IPS DF 4.7 (cell line): ENCODE measurements around the gene PRTFDC1.

ENCODE experiments used
- DNase-seq: peaks from one replicate; pipeline ENCODE4 v3.0.0-alpha.2; 2013; ENCODE audit warnings: low spot score; ENCODE audit errors: extremely low read depth

PRTFDC1 gene

DNA sequence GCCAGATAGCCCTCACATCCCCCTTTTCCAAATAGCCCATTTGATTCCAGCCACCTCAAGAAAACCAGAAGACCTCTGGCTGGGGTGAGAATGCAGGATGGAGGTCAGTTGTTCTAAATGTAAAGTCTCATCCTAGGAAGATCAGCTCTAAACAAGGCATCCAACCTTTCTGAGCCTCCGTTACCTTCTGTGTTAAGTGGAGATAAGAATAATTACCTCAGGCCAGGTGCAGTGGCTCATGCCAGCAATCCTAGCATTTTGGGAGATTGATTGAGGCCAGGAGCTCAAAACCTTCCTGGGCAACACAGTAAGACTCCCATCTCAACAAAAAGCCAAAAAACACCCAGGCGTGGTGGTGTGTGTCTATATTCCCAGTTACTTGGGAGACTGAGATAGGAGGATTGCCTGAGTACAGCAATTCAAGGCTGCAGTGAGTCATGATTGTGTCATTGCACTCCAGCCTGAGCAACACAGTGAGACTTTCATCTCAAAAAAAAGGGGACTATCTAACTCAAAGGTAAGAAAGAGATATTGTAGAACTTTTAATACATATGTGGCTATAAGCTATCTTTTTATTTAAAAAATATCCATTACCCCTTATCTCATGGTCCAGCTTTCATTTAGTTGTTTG lies 43.5 kb downstream of the PRTFDC1 start:
- no peak for DNase-seq

DNA sequence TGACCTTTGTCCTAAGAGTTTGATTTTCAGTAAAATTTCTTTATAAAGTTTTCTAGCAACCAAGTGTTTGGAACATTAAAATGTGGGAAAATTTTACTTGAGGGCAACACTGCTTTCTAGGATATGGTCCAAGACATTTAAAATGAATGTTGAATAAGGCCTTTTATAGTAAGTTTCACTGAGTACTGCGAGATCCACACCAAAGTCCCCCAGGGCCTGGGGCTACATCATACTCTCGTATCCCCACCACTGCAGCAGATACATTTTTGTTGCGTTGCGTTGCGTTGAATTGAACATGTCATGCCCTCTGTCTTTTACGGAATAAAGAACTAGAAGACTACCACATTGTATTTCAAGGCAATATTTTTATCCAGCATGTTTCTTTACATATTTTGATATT lies 44.5 kb downstream of the PRTFDC1 start:
- DNase-seq, result no peak

DNA sequence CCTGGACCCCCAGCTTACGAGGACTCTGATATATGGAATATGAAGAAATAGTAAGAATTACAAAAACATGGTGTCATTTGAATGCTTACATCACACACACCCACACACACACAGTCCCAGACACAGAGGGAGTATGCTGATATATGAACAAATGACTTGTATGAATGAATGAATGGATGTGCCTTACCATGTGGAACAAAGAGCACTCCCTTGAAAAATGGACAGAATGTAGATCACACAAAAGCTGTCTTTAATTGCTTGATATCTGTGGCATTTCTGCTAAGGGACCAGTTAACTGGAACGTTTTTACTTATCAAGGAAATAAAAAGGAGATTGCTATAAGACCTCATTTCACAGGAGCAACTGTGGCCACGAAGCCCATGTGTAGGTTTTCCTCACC lies 46.0 kb downstream of the PRTFDC1 start:
- DNase-seq, result no peak

DNA sequence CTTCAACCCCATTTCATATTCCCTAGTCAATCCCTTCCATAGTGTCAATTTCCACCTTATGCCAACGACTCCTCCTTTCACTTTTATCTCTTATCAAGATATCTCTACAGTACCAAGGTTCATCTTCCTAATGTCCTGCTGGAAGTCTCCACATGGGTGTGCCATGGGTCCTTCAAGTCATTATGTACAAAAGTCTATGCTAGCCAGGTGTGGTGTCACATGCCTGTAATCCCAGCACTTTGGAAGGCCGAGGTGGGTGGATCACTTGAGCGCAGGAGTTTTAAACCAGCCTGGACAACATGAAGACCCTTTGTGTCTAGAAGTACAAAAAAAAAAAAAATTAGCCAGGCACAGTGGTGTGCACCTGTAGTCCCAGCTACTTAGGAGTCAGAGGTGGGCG lies 47.6 kb downstream of the PRTFDC1 start:
- no peak for DNase-seq

DNA sequence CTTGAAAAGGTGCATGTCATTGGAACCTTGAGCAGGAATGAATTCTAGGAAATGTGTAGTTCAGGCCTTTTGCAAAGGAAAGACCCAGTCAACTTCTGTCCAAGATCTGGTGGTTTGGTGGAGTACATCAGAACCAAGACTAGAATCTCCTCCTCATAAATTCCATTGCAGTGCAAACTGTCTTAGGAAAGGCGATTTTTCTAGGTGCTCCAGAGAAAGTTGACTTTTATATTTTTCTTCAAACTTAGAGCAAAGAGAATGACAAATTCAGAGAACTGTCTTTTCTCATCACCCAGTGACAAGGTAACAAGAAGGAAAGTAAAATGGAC lies 50.0 kb downstream of the PRTFDC1 start:
- DNase-seq, result no peak

DNA sequence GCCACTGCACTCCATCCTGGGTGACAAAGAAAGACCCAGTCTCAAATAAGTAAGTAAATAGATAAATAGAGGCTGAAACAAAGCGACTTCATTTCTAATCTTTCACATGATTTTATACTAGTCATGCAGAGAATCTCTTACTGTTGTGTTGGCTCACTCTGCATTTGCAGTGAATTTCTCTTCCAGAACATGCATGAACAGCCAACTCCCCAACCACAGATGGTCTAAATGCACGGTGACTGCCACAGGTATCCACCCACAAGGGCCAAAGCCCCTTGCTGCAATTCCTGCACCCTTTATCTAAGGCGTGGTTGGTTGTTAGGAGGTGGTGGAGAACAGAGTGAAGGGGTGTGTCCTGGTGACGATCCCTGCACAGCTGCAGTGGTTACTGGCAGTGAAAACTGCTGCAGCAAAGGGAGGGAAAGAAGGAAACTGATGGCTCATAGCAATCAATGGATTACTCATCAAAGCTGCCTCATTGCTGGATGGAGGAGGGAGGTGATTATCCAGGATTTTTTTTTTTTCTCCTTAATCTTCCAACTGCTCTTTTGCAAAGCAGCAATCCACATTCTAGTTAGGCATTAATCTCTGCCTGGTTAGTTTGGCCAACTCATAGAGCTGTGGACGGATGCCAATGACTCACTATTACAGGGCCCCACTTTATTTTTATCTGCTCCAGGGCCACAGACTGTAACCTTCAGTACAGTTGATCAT lies 50.6 kb downstream of the PRTFDC1 start:
- DNase-seq, result no peak

DNA sequence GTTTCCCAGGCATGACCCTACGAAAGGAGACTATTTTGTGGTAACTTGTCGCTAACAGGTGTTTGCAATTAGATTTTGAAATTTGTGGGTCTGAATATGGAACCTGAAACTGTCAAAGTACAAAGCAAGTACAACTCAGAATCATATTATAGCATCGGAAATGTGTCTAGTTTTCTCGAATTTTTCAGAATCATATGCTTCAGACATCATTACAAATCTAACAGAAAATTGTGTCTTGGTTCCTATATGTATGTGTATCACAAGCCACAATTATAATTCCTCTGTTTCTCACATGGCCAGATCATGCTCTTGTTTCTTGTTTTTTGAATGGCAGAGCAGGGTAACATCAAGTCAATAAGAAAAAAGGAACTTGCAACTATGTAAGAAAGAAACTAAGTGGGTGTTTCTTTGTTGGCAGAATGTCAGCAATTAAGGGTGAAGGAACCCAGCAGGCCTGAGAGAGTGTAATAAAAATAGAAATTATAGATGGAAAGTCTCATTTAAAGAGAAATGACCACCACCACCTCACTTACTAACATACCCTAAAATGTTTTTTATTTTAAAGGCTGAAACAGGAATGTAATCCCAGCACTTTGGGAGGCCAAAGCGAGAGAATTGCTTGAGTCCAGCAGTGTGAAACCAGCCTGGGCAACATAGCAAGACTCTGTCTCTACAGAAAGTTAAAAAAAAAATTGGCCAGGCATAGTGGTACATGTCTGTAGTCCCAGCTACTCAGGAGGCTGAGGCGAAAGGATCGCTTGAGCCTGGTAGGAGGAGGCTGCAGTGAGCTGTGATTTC lies 51.3 kb downstream of the PRTFDC1 start:
- no peak for DNase-seq

DNA sequence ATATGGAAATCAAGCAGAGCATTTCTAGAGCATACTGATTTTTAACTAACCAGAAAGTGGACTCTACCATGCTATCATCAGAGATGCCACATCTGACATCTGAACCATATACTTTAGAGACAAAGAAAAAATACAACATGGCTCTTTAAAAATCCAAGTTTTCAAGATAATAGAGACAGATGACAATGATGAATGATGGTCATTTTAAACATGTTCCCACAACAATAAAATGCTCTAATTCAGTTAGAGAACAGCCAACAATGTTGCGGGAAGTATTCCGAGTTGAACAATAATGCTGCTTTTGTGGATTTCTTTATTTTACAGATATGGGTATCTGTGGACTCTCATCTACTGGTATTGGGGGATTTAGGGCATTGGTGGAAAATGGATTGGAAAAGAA lies 52.8 kb downstream of the PRTFDC1 start:
- no peak for DNase-seq

DNA sequence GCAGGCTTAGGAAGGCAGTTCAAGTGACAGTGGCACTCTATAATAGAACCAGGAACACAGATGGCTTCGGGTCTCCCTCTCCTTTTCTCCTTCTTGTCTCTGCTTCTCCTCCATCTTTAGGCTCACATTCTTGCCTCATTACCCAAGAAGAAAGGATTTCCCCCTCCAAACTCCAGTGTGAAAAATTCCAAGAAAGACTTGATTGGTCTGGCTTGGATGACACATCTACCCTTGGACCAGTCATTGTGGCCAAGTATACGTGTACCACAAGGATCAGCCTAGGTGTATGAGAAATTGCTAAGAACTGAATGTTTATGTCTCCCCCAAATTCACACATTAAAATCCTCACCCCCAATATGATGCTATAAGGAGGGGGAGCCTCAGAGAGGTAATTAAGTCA lies 53.9 kb downstream of the PRTFDC1 start:
- DNase-seq, result no peak

DNA sequence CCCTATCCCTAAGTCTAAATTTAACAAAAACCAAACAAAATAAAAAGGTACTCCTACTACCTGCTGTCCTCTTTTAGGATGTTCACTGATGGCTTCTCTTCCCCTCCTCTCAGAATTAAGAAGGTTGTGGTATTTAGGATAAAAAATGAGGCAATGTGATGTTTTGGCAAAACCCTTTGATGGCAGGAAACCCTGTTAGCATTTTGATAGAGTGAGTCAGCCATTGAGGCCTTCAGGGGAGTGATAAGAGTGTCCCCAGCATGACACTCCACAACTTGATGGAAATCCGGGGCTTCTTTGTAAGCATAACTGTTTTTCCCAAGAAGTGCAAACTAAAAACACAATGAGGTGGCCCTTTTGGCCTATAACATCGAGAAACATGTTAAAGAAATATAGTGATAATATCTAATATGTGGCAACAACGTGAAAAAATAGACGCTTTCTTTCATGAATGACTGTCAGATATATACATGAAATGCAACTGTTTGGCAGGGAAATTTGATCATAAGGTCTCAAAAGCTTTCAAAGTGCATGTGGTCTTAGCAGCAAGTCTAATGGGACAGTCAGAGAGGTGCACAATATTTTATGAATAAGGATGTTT lies 55.0 kb downstream of the PRTFDC1 start:
- DNase-seq, result no peak

DNA sequence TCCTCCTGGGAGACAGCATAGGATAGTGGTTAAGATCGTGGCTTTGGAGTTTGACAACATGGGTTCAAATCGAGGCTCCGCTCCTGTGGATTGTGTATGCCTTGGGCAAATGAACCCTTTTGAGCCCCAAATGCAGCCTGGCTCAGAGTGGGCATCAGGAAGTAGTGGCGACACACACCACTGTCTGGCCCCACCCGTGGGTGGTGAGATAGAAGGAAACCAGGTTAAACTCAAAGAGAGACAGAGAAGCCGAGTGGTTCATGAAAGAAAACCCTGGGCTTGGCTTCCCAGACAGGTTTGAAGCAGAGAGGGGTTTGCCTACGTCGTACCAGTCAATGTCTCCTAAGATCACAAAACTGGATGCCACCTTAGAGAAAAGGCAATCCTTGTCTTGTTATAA lies 57.7 kb downstream of the PRTFDC1 start:
- no peak for DNase-seq

DNA sequence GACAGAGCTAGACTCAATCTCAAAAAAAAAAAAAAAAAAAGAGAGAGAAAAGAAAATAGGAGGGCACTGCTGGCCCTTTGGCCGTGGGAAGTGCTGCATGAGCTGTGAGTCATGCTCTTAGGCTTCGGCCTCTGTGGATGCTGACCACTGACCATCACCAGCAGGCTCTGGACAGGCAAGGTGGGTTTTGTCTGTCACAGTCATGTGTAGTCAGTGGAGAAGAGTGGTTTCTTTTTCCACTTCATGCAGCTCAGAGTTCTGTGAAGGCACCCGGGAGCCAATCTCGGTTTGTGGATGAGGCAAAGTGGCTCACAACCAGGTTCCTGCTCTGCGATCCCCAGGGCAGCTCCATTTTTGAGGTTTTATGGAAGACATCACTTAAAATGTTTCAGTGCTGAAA lies 58.1 kb downstream of the PRTFDC1 start:
- no peak for DNase-seq

DNA sequence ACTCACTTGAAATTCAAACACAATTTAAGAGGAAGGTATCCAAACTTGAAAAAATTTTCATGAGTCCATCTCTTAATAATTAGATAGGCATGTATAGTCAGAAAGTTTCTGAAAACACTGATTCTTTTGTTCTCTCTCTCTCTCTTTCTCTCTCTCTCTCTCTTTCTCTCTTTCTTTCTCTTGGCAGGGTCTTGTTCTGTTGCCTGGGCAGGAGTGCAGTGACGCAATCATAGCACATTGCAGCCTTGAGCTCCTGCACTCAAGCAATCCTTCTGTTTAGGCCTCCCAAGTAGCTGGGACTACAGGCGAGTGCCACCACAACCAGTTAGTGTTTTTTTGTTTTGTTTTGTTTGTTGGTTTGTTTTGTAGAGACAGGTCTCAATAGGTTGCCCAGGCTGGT lies 59.3 kb downstream of the PRTFDC1 start:
- DNase-seq, result no peak

DNA sequence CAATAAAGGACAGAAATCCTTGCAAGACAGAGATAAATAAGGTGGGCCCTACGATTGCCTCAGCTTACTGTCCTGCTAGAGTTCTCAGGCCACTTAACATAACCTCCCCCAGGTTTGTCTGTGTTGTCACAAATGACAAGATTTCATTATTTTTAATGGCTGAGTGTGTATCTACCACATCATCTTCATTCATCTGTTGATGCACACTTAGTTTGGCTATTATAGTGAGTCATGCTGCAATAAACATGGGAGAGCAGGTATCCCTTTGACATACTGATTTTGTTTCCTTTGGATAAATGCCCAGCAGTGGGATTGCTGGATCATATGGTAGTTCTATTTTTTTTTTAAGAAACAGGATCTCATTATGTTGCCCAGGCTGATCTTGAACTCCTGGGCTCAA lies 60.6 kb downstream of the PRTFDC1 start:
- DNase-seq, result no peak

DNA sequence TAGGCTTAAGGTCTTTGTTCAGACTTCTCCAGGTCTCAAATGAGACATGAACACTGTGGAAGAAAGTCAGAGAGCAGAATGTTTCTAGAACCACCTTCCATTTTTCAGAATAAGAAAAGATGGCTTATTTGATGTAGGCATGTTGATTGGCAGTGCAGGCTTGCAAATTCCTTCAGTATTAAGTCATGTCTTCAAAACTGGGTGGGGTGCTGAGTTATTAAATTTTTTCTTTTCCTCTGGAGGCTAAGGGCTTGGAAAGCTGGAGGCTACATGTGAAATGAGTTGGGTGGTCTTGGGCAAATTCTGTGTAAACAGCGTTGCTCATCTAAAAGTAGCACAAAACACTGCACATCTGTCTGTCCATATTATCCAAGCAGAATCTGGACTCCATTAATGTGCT lies 62.8 kb downstream of the PRTFDC1 start:
- no peak for DNase-seq

DNA sequence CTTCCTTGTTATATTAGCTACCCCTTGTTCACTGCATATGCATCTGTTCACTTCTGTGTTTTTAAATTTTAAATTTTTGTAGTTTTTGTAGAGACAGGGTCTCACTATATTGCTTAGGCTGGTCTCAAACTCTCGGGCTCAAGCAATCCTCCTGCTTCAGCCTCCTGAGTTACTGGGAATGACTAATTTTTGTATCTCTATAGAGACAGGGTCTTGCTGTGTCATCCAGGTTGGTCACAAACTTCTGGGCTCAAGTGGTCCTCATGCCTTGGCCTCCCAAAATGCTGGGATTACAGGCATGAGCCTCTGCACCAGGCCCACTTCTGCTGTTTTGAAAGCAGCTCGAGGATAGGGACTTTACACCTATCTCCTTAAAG lies 64.6 kb downstream of the PRTFDC1 start:
- DNase-seq, result no peak

DNA sequence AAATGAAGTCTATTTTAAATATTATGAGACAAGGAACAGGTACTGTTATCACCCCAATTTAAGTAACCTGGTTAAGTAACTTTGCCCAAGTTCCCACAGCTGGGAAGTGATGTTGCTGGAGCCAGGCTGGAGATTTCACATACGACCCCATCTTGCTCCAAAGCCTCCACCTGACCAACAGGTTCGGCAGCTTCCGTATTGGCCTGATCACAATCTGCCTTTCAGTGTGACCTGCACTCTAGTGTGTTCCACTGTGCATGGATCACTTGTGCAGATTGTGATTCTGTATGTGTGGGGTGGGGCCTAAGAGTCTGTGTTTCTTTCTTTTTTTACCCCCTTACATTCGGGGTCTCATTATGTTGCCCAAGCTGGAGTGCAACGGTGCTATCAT lies 66.1 kb downstream of the PRTFDC1 start:
- DNase-seq, result no peak

DNA sequence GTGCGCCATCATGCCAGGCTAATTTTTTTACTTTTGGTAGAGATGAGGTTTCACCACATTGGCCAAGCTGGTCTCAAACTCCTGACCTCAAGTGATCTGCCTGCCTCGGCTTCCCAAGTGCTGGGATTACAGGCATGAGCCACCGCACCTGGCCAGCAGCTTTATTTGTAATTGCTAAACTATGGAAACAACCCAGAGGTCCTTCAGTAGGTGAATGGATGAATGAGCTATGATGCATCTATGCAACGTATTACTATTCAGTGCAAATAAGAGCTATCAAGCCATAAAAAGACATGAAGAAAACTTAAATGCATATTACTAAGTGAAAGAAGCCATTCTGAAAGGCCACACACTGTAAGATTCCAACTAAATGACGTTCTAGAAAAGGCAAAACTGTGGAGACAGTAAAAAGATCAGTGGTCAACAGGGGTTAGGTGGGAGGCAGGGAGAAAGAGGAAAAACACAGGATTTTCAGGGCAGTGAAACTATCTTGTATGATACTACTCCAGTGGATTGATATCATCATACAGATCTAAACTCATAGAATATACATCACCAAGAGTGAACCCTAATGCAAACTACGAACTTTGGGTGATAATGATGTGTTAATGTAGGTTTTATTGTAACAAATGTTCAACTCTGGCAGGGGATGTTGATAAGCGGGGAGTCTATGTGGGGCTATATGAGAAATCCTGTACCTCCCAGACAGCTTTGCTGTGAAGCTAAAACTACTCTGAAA lies 66.7 kb downstream of the PRTFDC1 start:
- no peak for DNase-seq

DNA sequence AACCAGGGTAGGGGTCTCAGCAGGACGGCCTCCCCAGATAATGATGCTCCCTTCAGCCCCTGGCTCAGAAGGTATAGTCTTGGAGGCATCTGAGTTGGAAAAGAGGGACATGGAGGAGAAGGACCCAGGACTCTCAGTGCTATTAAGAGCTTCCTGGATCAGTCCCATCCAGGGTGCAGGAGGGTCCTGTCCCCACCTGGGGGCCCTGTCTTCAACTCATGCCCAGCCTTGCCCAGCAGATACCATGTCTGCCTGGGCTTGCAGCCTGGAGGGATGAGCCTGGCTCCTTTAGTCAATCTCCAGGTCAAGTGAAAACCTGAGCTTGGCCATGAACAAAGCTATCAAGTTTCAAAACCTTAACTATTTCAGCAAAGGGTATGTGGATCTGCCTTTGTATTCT lies 67.6 kb downstream of the PRTFDC1 start:
- DNase-seq, result no peak

DNA sequence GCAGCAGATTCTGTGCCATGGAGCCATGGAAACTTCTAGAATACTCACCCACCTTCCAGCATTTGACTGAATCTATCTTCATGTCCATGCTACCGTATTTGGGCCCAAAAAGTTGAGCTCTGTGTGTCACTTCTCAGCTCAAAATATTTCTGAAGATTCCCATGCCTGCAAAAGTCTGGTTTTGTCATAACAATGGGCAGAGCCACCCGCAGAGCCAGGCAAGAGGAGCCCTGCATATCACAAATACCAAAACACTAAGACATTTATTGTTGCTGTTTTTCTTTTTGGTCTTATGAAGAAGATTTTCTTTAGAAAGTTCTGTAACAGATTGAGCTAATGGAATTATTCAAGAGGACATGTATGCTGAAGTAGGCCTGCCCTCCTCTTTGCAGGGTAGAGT lies 68.1 kb downstream of the PRTFDC1 start:
- DNase-seq, result no peak

DNA sequence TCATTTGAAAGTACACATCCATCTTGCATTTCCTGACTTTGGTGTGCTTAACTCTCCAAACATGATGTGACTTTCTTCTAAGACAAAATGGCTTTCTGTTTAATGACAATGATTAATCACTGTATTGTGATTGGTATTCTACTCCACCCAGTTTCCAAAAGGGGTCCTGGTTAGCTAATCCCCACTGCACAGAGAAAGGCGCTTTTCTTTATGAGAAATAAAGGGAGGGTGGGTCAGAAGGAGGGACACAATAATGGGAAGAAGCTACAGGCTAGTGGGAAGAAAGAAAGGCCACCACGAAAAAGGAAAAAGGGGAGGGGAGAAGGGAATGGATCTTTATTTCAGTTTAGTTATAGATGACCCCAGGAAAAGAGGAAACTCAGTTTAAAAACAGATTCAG lies 69.2 kb downstream of the PRTFDC1 start:
- DNase-seq, result no peak
